K562 (cell line): Measurements from ENCODE around the gene MKNK2. TPM values are rescaled to one million over a fixed set of nuclear protein-coding genes. Genes with fewer than 3 reads are reported as not detected.
A peak's percentile ranks its signal among the peaks of the same experiment; 100 is the strongest.

Experiments
- BDP1 ChIP-seq: IDR thresholded peaks from 3 replicates; pipeline ENCODE4 v1.6.1; 2011; ENCODE audit not compliant: insufficient read length, insufficient read depth
- CBX5 ChIP-seq: IDR thresholded peaks from 2 replicates; pipeline ENCODE4 v1.6.1; 2014; ENCODE audit warnings: low read depth, borderline replicate concordance
- GABPB1 ChIP-seq: sonication (generic); formaldehyde crosslinking; IDR thresholded peaks from 2 replicates; pipeline ENCODE4 v1.8.0; 2022; ENCODE audit warnings: mild to moderate bottlenecking, missing genetic modification reagents
- MIER1 ChIP-seq: fragments of 450-650 bp; IDR thresholded peaks from 2 replicates; pipeline ENCODE4 v1.6.1; 2016; ENCODE audit warnings: antibody characterized with exemption, mild to moderate bottlenecking, low read depth
- NR2C2 ChIP-seq, 2 experiments: fragments of 200-800 bp in 1 of 2; sonication (Bioruptor generic) in 1 of 2; sonication (generic) in 1 of 2; formaldehyde crosslinking in 1 of 2; IDR thresholded peaks; 2 replicates each; pipeline versions ENCODE4 v1.6.1 to v1.8.0; 2016 to 2022; ENCODE audit warnings: mild to moderate bottlenecking in 1 of 2, missing compliant biosample characterization in 1 of 2, missing genetic modification characterization in 1 of 2, missing genetic modification reagents in 1 of 2
- PTBP1 ChIP-seq: fragments of 200-400 bp; formaldehyde crosslinking; IDR thresholded peaks from 2 replicates; pipeline ENCODE4 v1.6.1; 2017; ENCODE audit warnings: low read depth, low read length
- RHOXF2B ChIP-seq: fragments of 250-450 bp; sonication (Bioruptor Pico); conservative IDR thresholded peaks from 2 replicates; pipeline ENCODE4 v1.5.1; 2021
- SAFB ChIP-seq: fragments of 200-400 bp; formaldehyde crosslinking; IDR thresholded peaks from 2 replicates; pipeline ENCODE4 v1.6.1; 2017; ENCODE audit warnings: low read depth, low read length, borderline replicate concordance
- SMARCB1 ChIP-seq: IDR thresholded peaks from 2 replicates; pipeline ENCODE4 v1.6.1; 2011; ENCODE audit warnings: improper control_type of control experiment, low read depth; ENCODE audit not compliant: insufficient read length
- TAF1 ChIP-seq: IDR thresholded peaks from 2 replicates; pipeline ENCODE4 v1.6.1; 2011; ENCODE audit warnings: mild to moderate bottlenecking, low read length, moderate library complexity; ENCODE audit not compliant: insufficient read depth, control insufficient read depth, severe bottlenecking; ENCODE audit errors: extremely low read depth
- ZNF274 ChIP-seq: IDR thresholded peaks from 2 replicates; pipeline ENCODE4 v1.6.1; 2011; ENCODE audit warnings: low read depth, mild to moderate bottlenecking, low read length, moderate library complexity, borderline replicate concordance
- polyA plus RNA-seq, 8 experiments: library from polyadenylated mRNA; depleted of rRNA in 4 of 8; stranded (reverse) in 5 of 8; unstranded in 3 of 8; fragments of >200 nt; fragmentation: Nextera tagmentation in 2 of 8; fragmentation: Illumina TruSeq in 1 of 8; extraction: Ambion mirVana in 2 of 8; extraction: Trizol in 1 of 8; gene quantifications; 2 replicates each; pipeline versions ENCODE4 v1.2.1 to v1.2.3, GENCODE V29; 2011 to 2014; ENCODE audit warnings: inconsistent platforms in 1 of 8, missing spikeins in 1 of 8
- total RNA-seq, 7 experiments: library from RNA; depleted of rRNA in 6 of 7; stranded (reverse); fragments of >200 nt in 6 of 7; fragmentation: Illumina TruSeq in 2 of 7; extraction: Trizol in 2 of 7; gene quantifications; 2 replicates each; pipeline versions ENCODE4 v1.2.1 to v1.2.3, GENCODE V29; 2011 to 2021; ENCODE audit warnings: low replicate concordance in 1 of 7
- TF ChIP-seq, protein P1 (sequence below), 2 experiments: fragments of 450-650 bp; conservative IDR thresholded peaks; 2 replicates each; pipeline ENCODE4 v1.6.1; 2017; ENCODE audit warnings: mild to moderate bottlenecking in 2 of 2, moderate library complexity in 2 of 2
- TF ChIP-seq, protein P2 (sequence below): sonication (generic); formaldehyde crosslinking; IDR thresholded peaks from 2 replicates; pipeline ENCODE4 v1.8.1; 2023; ENCODE audit warnings: mild to moderate bottlenecking, missing genetic modification reagents, moderate library complexity
- TF ChIP-seq, protein P3 (sequence below): fragments of 450-650 bp; IDR thresholded peaks from 2 replicates; pipeline ENCODE4 v1.6.1; 2016; ENCODE audit warnings: mild to moderate bottlenecking
- TF ChIP-seq, protein P4 (sequence below): sonication (generic); formaldehyde crosslinking; IDR thresholded peaks from 2 replicates; pipeline ENCODE4 v1.8.0; 2023; ENCODE audit warnings: mild to moderate bottlenecking, missing genetic modification reagents
- TF ChIP-seq, protein P5 (sequence below): sonication (generic); formaldehyde crosslinking; IDR thresholded peaks from 2 replicates; pipeline ENCODE4 v1.8.0; 2022; ENCODE audit warnings: mild to moderate bottlenecking, missing genetic modification reagents
- TF ChIP-seq, protein P6 (sequence below): fragments of 250-450 bp; sonication (Bioruptor Pico); IDR thresholded peaks from 2 replicates; pipeline ENCODE4 v1.8.0; 2021; ENCODE audit warnings: borderline replicate concordance, mild to moderate bottlenecking, moderate library complexity; ENCODE audit not compliant: poor library complexity, severe bottlenecking

MKNK2 gene
- total and polyA plus RNA-seq, 9 of the 15 experiments (the other 6 are each of a cell fraction or from before 2014, with no cell fraction given), result 5.1 to 191 (median 51.9) TPM

DNA sequence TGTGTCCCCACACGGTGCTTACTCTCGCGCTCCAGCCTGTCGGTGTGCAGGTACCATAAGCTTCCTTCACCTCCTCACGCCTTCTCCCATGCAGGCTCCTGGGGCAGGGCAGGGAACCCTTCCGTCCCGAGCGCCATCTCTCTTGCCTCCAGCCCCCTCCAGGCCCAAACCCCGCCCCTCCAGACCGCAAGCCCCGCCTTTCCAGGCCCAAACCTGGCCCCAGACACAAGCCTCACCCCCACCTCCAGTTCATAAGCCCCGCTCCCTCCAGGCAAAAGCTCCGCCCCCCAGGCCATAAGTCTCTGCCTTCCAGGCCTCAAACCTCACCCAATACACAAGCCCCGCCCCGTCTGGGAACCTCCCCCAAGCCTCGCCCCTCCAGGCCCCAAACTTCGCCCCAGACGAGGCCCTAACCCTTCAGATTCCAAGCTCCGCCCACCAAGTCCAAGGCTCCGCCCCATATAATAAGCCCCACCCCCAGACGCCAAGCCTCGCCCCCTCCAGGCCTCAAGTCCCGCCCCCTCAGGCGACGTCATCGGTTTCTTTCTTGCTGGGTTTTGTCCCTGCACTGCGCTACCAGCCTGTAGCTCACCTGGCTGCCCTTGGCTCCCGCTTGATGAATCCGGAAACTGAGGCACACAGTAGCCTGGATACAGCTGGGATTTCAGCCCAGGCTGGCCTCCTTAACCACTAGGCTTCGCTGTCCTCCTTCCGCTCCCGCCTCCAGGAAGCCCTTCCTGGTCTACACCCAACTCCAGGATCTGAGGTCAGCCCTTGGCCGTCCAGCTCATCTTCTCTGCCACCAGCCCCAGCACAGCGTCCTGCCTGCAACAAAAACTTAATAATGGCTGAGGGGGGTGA, 16.1 kb downstream of the MKNK2 start (continued):
- TF ChIP-seq, protein P1, sequence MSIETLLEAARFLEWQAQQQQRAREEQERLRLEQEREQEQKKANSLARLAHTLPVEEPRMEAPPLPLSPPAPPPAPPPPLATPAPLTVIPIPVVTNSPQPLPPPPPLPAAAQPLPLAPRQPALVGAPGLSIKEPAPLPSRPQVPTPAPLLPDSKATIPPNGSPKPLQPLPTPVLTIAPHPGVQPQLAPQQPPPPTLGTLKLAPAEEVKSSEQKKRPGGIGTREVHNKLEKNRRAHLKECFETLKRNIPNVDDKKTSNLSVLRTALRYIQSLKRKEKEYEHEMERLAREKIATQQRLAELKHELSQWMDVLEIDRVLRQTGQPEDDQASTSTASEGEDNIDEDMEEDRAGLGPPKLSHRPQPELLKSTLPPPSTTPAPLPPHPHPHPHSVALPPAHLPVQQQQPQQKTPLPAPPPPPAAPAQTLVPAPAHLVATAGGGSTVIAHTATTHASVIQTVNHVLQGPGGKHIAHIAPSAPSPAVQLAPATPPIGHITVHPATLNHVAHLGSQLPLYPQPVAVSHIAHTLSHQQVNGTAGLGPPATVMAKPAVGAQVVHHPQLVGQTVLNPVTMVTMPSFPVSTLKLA (conservative IDR thresholded peaks at IDR 0.05), result peak in 1 of 2 experiments; percentile 19; a peak in 1 of 4 replicates
- TF ChIP-seq ZNF274, result no peak
- TF ChIP-seq, protein P2, sequence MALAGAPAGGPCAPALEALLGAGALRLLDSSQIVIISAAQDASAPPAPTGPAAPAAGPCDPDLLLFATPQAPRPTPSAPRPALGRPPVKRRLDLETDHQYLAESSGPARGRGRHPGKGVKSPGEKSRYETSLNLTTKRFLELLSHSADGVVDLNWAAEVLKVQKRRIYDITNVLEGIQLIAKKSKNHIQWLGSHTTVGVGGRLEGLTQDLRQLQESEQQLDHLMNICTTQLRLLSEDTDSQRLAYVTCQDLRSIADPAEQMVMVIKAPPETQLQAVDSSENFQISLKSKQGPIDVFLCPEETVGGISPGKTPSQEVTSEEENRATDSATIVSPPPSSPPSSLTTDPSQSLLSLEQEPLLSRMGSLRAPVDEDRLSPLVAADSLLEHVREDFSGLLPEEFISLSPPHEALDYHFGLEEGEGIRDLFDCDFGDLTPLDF (CRISPR knock-in tag), result no peak
- no peak for TF ChIP-seq CBX5
- no peak for TF ChIP-seq TAF1
- TF ChIP-seq MIER1, result no peak
- no peak for TF ChIP-seq PTBP1
- no peak for TF ChIP-seq RHOXF2B (CRISPR knock-in tag)
- TF ChIP-seq, protein P3, sequence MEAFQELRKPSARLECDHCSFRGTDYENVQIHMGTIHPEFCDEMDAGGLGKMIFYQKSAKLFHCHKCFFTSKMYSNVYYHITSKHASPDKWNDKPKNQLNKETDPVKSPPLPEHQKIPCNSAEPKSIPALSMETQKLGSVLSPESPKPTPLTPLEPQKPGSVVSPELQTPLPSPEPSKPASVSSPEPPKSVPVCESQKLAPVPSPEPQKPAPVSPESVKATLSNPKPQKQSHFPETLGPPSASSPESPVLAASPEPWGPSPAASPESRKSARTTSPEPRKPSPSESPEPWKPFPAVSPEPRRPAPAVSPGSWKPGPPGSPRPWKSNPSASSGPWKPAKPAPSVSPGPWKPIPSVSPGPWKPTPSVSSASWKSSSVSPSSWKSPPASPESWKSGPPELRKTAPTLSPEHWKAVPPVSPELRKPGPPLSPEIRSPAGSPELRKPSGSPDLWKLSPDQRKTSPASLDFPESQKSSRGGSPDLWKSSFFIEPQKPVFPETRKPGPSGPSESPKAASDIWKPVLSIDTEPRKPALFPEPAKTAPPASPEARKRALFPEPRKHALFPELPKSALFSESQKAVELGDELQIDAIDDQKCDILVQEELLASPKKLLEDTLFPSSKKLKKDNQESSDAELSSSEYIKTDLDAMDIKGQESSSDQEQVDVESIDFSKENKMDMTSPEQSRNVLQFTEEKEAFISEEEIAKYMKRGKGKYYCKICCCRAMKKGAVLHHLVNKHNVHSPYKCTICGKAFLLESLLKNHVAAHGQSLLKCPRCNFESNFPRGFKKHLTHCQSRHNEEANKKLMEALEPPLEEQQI, result no peak
- no peak for TF ChIP-seq BDP1
- TF ChIP-seq SAFB, result no peak
- TF ChIP-seq, protein P4, sequence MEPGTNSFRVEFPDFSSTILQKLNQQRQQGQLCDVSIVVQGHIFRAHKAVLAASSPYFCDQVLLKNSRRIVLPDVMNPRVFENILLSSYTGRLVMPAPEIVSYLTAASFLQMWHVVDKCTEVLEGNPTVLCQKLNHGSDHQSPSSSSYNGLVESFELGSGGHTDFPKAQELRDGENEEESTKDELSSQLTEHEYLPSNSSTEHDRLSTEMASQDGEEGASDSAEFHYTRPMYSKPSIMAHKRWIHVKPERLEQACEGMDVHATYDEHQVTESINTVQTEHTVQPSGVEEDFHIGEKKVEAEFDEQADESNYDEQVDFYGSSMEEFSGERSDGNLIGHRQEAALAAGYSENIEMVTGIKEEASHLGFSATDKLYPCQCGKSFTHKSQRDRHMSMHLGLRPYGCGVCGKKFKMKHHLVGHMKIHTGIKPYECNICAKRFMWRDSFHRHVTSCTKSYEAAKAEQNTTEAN (CRISPR knock-in tag), result no peak
- TF ChIP-seq, protein P5, sequence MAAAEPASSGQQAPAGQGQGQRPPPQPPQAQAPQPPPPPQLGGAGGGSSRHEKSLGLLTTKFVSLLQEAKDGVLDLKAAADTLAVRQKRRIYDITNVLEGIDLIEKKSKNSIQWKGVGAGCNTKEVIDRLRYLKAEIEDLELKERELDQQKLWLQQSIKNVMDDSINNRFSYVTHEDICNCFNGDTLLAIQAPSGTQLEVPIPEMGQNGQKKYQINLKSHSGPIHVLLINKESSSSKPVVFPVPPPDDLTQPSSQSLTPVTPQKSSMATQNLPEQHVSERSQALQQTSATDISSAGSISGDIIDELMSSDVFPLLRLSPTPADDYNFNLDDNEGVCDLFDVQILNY (CRISPR knock-in tag), result no peak
- TF ChIP-seq SMARCB1, result no peak
- TF ChIP-seq GABPB1 (CRISPR knock-in tag), result no peak; the same call in 1 of the 2 replicates
- TF ChIP-seq NR2C2 (CRISPR knock-in tag; IDR thresholded peaks at IDR 0.05), result no peak
- no peak for TF ChIP-seq NR2C2 (tag; IDR thresholded peaks at IDR 0.05)
- TF ChIP-seq, protein P6, sequence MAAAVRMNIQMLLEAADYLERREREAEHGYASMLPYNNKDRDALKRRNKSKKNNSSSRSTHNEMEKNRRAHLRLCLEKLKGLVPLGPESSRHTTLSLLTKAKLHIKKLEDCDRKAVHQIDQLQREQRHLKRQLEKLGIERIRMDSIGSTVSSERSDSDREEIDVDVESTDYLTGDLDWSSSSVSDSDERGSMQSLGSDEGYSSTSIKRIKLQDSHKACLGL (CRISPR knock-in tag), result no peak
